HEK293 (cell line): Measurements from ENCODE around the gene SETD1B.

Source experiments
- EGR2 ChIP-seq: fragments of 450-650 bp; formaldehyde crosslinking; IDR thresholded peaks from 2 replicates; pipeline ENCODE4 v1.5.1; 2016; ENCODE audit warnings: low read depth, missing biosample characterization, missing genetic modification characterization
- GLIS1 ChIP-seq: fragments of 450-650 bp; formaldehyde crosslinking; IDR thresholded peaks from 2 replicates; pipeline ENCODE4 v1.5.1; 2016; ENCODE audit warnings: missing biosample characterization, missing genetic modification characterization
- GLIS2 ChIP-seq: fragments of 450-650 bp; formaldehyde crosslinking; IDR thresholded peaks from 2 replicates; pipeline ENCODE4 v1.5.1; 2016; ENCODE audit warnings: missing biosample characterization, missing genetic modification characterization
- KLF8 ChIP-seq: fragments of 450-650 bp; formaldehyde crosslinking; IDR thresholded peaks from 2 replicates; pipeline ENCODE4 v1.5.1; 2016; ENCODE audit warnings: missing biosample characterization, missing genetic modification characterization
- SP3 ChIP-seq: fragments of 450-650 bp; formaldehyde crosslinking; IDR thresholded peaks from 2 replicates; pipeline ENCODE4 v1.5.1; 2016; ENCODE audit warnings: missing biosample characterization, missing genetic modification characterization
- YY2 ChIP-seq: fragments of 450-650 bp; formaldehyde crosslinking; IDR thresholded peaks from 2 replicates; pipeline ENCODE4 v1.5.1; 2016; ENCODE audit warnings: missing biosample characterization, missing genetic modification characterization
- ZBTB20 ChIP-seq: fragments of 450-650 bp; formaldehyde crosslinking; IDR thresholded peaks from 2 replicates; pipeline ENCODE4 v1.5.1; 2016; ENCODE audit warnings: missing biosample characterization, missing genetic modification characterization
- ZBTB48 ChIP-seq: fragments of 450-650 bp; formaldehyde crosslinking; IDR thresholded peaks from 2 replicates; pipeline ENCODE4 v1.5.1; 2016; ENCODE audit warnings: missing biosample characterization, missing genetic modification characterization
- ZFHX2 ChIP-seq: fragments of 450-650 bp; formaldehyde crosslinking; conservative IDR thresholded peaks from 2 replicates; pipeline ENCODE4 v1.5.1; 2016; ENCODE audit warnings: missing biosample characterization, missing genetic modification characterization
- ZIC2 ChIP-seq: fragments of 450-650 bp; formaldehyde crosslinking; IDR thresholded peaks from 2 replicates; pipeline ENCODE4 v1.5.1; 2016; ENCODE audit warnings: missing biosample characterization, missing genetic modification characterization
- ZNF10 ChIP-seq: fragments of 450-650 bp; formaldehyde crosslinking; IDR thresholded peaks from 2 replicates; pipeline ENCODE4 v1.5.1; 2017; ENCODE audit warnings: missing biosample characterization, missing genetic modification characterization
- ZNF155 ChIP-seq: fragments of 450-650 bp; formaldehyde crosslinking; IDR thresholded peaks from 2 replicates; pipeline ENCODE4 v1.5.1; 2016; ENCODE audit warnings: missing biosample characterization, missing genetic modification characterization
- ZNF335 ChIP-seq: fragments of 450-650 bp; formaldehyde crosslinking; conservative IDR thresholded peaks from 2 replicates; pipeline ENCODE4 v1.5.1; 2016; ENCODE audit warnings: missing biosample characterization, missing genetic modification characterization
- ZNF423 ChIP-seq: fragments of 450-650 bp; formaldehyde crosslinking; IDR thresholded peaks from 2 replicates; pipeline ENCODE4 v1.5.1; 2016; ENCODE audit warnings: missing biosample characterization, missing genetic modification characterization
- ZNF596 ChIP-seq: fragments of 450-650 bp; IDR thresholded peaks from 2 replicates; pipeline ENCODE4 v1.5.0; 2018; ENCODE audit warnings: missing biosample characterization, mild to moderate bottlenecking, missing genetic modification characterization, moderate library complexity
- ZNF610 ChIP-seq: fragments of 450-650 bp; formaldehyde crosslinking; IDR thresholded peaks from 2 replicates; pipeline ENCODE4 v1.5.1; 2016; ENCODE audit warnings: missing biosample characterization, missing genetic modification characterization, borderline replicate concordance
- ZSCAN30 ChIP-seq: fragments of 450-650 bp; IDR thresholded peaks from 2 replicates; pipeline ENCODE4 v1.5.1; 2018; ENCODE audit warnings: missing biosample characterization, mild to moderate bottlenecking, missing genetic modification characterization, moderate library complexity
- ZXDB ChIP-seq: fragments of 450-650 bp; formaldehyde crosslinking; IDR thresholded peaks from 2 replicates; pipeline ENCODE4 v1.5.1; 2016; ENCODE audit warnings: missing biosample characterization, missing genetic modification characterization
- TF ChIP-seq, protein P1 (sequence below): fragments of 450-650 bp; formaldehyde crosslinking; IDR thresholded peaks from 2 replicates; pipeline ENCODE4 v1.5.1; 2016; ENCODE audit warnings: missing biosample characterization, missing genetic modification characterization, borderline replicate concordance
- TF ChIP-seq, protein P2 (sequence below): fragments of 450-650 bp; formaldehyde crosslinking; IDR thresholded peaks from 2 replicates; pipeline ENCODE4 v1.5.1; 2016; ENCODE audit warnings: missing biosample characterization, missing genetic modification characterization
- TF ChIP-seq, protein P3 (sequence below): fragments of 450-650 bp; formaldehyde crosslinking; IDR thresholded peaks from 2 replicates; pipeline ENCODE4 v1.5.1; 2016; ENCODE audit warnings: missing biosample characterization, missing genetic modification characterization
- TF ChIP-seq, protein P4 (sequence below): fragments of 450-650 bp; formaldehyde crosslinking; IDR thresholded peaks from 2 replicates; pipeline ENCODE4 v1.5.1; 2016; ENCODE audit warnings: missing biosample characterization, missing genetic modification characterization

Gene SETD1B

DNA sequence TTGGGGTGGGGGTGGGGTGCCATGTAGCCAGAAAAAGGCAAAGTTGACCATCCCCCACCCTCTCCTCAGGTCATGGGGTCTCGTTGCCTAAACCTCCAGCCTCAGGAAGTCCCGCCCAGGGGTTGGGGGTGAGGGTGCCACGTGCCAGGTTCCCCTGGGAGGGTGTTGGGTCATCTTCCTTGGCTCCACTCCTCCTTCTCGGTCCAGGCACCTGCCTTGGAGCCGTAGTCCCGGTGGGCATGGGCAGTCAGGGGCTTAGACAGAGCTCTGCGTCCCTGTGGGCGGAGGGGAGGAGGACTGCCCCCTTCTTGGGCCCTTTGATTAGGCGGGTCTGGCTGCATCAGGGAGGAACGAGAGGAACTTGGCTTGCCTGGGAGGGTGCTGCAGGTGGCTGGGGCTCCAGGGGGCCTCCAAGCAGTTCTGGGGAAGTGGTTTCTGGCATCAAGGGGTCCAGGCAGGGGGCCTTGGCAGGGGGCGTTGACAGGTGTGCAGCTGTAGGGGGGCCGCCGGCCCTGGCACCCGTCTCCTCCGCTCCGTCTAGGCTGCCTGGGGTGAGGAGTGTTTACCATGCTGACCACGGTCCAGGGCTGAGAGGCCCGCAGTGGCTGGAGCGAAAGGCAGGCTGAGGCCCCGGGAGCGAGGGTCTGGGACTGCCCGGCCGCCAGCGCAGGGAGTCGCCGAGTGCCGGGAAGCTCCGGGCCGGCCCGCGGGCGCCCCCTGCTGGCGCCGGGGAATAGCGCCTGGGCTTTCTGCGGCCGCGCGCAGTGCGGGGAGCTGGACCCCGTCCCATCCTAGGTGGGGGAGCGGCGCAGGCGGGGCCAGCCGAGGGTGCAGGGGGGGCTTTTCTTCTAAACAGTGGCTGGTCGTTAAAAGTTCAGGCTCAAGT, 7.9 kb downstream of the SETD1B start (continued):
- TF ChIP-seq, protein P1, sequence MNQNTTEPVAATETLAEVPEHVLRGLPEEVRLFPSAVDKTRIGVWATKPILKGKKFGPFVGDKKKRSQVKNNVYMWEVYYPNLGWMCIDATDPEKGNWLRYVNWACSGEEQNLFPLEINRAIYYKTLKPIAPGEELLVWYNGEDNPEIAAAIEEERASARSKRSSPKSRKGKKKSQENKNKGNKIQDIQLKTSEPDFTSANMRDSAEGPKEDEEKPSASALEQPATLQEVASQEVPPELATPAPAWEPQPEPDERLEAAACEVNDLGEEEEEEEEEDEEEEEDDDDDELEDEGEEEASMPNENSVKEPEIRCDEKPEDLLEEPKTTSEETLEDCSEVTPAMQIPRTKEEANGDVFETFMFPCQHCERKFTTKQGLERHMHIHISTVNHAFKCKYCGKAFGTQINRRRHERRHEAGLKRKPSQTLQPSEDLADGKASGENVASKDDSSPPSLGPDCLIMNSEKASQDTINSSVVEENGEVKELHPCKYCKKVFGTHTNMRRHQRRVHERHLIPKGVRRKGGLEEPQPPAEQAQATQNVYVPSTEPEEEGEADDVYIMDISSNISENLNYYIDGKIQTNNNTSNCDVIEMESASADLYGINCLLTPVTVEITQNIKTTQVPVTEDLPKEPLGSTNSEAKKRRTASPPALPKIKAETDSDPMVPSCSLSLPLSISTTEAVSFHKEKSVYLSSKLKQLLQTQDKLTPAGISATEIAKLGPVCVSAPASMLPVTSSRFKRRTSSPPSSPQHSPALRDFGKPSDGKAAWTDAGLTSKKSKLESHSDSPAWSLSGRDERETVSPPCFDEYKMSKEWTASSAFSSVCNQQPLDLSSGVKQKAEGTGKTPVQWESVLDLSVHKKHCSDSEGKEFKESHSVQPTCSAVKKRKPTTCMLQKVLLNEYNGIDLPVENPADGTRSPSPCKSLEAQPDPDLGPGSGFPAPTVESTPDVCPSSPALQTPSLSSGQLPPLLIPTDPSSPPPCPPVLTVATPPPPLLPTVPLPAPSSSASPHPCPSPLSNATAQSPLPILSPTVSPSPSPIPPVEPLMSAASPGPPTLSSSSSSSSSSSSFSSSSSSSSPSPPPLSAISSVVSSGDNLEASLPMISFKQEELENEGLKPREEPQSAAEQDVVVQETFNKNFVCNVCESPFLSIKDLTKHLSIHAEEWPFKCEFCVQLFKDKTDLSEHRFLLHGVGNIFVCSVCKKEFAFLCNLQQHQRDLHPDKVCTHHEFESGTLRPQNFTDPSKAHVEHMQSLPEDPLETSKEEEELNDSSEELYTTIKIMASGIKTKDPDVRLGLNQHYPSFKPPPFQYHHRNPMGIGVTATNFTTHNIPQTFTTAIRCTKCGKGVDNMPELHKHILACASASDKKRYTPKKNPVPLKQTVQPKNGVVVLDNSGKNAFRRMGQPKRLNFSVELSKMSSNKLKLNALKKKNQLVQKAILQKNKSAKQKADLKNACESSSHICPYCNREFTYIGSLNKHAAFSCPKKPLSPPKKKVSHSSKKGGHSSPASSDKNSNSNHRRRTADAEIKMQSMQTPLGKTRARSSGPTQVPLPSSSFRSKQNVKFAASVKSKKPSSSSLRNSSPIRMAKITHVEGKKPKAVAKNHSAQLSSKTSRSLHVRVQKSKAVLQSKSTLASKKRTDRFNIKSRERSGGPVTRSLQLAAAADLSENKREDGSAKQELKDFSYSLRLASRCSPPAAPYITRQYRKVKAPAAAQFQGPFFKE (tag by site-specific recombination) = peak; percentile 25; the same call in 1 of the 2 replicates
- TF ChIP-seq ZNF335 = peak; percentile 96
- TF ChIP-seq, protein P2, sequence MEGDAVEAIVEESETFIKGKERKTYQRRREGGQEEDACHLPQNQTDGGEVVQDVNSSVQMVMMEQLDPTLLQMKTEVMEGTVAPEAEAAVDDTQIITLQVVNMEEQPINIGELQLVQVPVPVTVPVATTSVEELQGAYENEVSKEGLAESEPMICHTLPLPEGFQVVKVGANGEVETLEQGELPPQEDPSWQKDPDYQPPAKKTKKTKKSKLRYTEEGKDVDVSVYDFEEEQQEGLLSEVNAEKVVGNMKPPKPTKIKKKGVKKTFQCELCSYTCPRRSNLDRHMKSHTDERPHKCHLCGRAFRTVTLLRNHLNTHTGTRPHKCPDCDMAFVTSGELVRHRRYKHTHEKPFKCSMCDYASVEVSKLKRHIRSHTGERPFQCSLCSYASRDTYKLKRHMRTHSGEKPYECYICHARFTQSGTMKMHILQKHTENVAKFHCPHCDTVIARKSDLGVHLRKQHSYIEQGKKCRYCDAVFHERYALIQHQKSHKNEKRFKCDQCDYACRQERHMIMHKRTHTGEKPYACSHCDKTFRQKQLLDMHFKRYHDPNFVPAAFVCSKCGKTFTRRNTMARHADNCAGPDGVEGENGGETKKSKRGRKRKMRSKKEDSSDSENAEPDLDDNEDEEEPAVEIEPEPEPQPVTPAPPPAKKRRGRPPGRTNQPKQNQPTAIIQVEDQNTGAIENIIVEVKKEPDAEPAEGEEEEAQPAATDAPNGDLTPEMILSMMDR (tag by site-specific recombination) = peak; percentile 55
- TF ChIP-seq, protein P3, sequence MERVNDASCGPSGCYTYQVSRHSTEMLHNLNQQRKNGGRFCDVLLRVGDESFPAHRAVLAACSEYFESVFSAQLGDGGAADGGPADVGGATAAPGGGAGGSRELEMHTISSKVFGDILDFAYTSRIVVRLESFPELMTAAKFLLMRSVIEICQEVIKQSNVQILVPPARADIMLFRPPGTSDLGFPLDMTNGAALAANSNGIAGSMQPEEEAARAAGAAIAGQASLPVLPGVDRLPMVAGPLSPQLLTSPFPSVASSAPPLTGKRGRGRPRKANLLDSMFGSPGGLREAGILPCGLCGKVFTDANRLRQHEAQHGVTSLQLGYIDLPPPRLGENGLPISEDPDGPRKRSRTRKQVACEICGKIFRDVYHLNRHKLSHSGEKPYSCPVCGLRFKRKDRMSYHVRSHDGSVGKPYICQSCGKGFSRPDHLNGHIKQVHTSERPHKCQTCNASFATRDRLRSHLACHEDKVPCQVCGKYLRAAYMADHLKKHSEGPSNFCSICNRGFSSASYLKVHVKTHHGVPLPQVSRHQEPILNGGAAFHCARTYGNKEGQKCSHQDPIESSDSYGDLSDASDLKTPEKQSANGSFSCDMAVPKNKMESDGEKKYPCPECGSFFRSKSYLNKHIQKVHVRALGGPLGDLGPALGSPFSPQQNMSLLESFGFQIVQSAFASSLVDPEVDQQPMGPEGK = peak; percentile 51
- TF ChIP-seq ZNF610 = peak; percentile 71; the same call in 1 of the 2 replicates
- TF ChIP-seq KLF8 (tag by site-specific recombination) = peak; percentile 36; the same call in 1 of the 2 replicates
- peak; percentile 89 for TF ChIP-seq ZNF423
- TF ChIP-seq EGR2 (tag by site-specific recombination) = peak; percentile 56; the same call in 1 of the 2 replicates
- no peak for TF ChIP-seq YY2 (tag by site-specific recombination)
- peak; percentile 99 for TF ChIP-seq GLIS2 (tag by site-specific recombination)
- TF ChIP-seq ZNF155 (tag by site-specific recombination) = no peak
- TF ChIP-seq SP3 = peak; percentile 47; the same call in 1 of the 2 replicates
- TF ChIP-seq ZBTB20 (tag by site-specific recombination) = peak; percentile 99
- TF ChIP-seq ZNF596 (tag by site-specific recombination) = peak; percentile 11; the same call in 1 of the 2 replicates
- TF ChIP-seq GLIS1 = peak; percentile 100
- no peak; the same call in 1 of the 2 replicates for TF ChIP-seq ZXDB (tag by site-specific recombination)
- TF ChIP-seq ZFHX2 (tag by site-specific recombination) = peak; percentile 68
- peak; percentile 97 for TF ChIP-seq ZIC2 (tag by site-specific recombination)
- TF ChIP-seq, protein P4, sequence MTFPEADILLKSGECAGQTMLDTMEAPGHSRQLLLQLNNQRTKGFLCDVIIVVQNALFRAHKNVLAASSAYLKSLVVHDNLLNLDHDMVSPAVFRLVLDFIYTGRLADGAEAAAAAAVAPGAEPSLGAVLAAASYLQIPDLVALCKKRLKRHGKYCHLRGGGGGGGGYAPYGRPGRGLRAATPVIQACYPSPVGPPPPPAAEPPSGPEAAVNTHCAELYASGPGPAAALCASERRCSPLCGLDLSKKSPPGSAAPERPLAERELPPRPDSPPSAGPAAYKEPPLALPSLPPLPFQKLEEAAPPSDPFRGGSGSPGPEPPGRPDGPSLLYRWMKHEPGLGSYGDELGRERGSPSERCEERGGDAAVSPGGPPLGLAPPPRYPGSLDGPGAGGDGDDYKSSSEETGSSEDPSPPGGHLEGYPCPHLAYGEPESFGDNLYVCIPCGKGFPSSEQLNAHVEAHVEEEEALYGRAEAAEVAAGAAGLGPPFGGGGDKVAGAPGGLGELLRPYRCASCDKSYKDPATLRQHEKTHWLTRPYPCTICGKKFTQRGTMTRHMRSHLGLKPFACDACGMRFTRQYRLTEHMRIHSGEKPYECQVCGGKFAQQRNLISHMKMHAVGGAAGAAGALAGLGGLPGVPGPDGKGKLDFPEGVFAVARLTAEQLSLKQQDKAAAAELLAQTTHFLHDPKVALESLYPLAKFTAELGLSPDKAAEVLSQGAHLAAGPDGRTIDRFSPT (tag by site-specific recombination) = peak; percentile 61; the same call in 1 of the 2 replicates
- TF ChIP-seq ZBTB48 (tag by site-specific recombination) = peak; percentile 67; the same call in 1 of the 2 replicates
- TF ChIP-seq ZNF10 (tag by site-specific recombination) = peak; percentile 64
- TF ChIP-seq ZSCAN30 (tag by site-specific recombination) = peak; percentile 91
